Endothelial cell of hepatic sinusoid (primary cell): ENCODE data around the gene MTIF3.
"Not testable (repeated sequence)": the region's sequence is repeated elsewhere in the genome, so short reads cannot be mapped to it uniquely, and the experiment has no call there.

Experiments used
- in situ Hi-C: cut with HindIII; loops from 2 replicates; pipeline ENCODE4 v1.10.0; 2017; ENCODE audit warnings: low sequenced_read_pairs

The MTIF3 gene

GRCh38 chr13:27421101-27421871 is 29.1 kb downstream of the MTIF3 start:
- in situ Hi-C loops, result no loop called here

- in situ Hi-C loops, result no loop called here
Observed at GRCh38 chr13:27419328-27419727, 31.0 kb downstream of the MTIF3 start.

- in situ Hi-C loops, result no loop called here
Observed at GRCh38 chr13:27415116-27415515, 35.2 kb downstream of the MTIF3 start.

GRCh38 chr13:27411341-27411740 is 39.0 kb downstream of the MTIF3 start:
- in situ Hi-C loops, result no loop called here

GRCh38 chr13:27409013-27409412 is 41.4 kb downstream of the MTIF3 start:
- in situ Hi-C loops, result no loop called here

- in situ Hi-C loops, result no loop called here
Observed at GRCh38 chr13:27408074-27408473, 42.3 kb downstream of the MTIF3 start.

- in situ Hi-C loops, result no loop called here
Observed at GRCh38 chr13:27406178-27406939, 44.0 kb downstream of the MTIF3 start.

- in situ Hi-C loops, result no loop called here
Observed at GRCh38 chr13:27405546-27406134, 44.7 kb downstream of the MTIF3 start.

GRCh38 chr13:27404680-27405079 is 45.7 kb downstream of the MTIF3 start:
- in situ Hi-C loops, result no loop called here

GRCh38 chr13:27403727-27404385 is 46.5 kb downstream of the MTIF3 start:
- in situ Hi-C loops, result no loop called here

- in situ Hi-C loops, result no loop called here
Observed at GRCh38 chr13:27403203-27403678, 47.1 kb downstream of the MTIF3 start.

GRCh38 chr13:27401210-27401609 is 49.2 kb downstream of the MTIF3 start:
- in situ Hi-C loops, result no loop called here

GRCh38 chr13:27400405-27400804 is 50.0 kb downstream of the MTIF3 start:
- in situ Hi-C loops, result not testable (repeated sequence)

GRCh38 chr13:27398360-27398759 is 52.0 kb downstream of the MTIF3 start:
- in situ Hi-C loops, result no loop called here

GRCh38 chr13:27396252-27396846 is 54.0 kb downstream of the MTIF3 start:
- in situ Hi-C loops, result no loop called here

GRCh38 chr13:27395007-27395510 is 55.3 kb downstream of the MTIF3 start:
- in situ Hi-C loops, result no loop called here

GRCh38 chr13:27393101-27393500 is 57.3 kb downstream of the MTIF3 start:
- in situ Hi-C loops, result no loop called here

- in situ Hi-C loops, result no loop called here
Observed at GRCh38 chr13:27391471-27391870, 58.9 kb downstream of the MTIF3 start.

GRCh38 chr13:27389891-27390290 is 60.5 kb downstream of the MTIF3 start:
- in situ Hi-C loops, result loop anchor here (10.0 kb wide), 1 partner anchor 435 kb away; no protein-coding TSS in a partner anchor

GRCh38 chr13:27388241-27388640 is 62.1 kb downstream of the MTIF3 start:
- in situ Hi-C loops, result loop anchor here (10.0 kb wide), 1 partner anchor 437 kb away; no protein-coding TSS in a partner anchor
